ENCODE data around the gene RAMP3.

DNA sequence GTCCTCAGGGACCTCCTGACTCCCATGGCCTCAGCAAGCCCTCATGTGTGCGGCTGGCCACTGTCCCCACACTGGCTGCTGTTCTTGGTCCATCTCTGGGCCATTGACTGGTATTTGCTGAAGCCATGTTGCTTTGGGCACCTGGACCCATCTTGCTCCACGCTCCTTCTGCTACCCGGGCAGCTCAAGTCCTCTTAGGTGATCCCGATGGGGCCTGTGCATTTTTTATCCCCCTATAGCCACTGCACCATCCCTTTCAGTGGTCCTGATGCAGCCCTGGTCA, 16.7 kb downstream of the RAMP3 start:
- no peak for TF ChIP-seq POLR2A (IDR thresholded peaks at IDR 0.05; ENCODE audit: low read depth, low read length)
- no peak for TF ChIP-seq CTCF (IDR thresholded peaks at IDR 0.05 in 2 of 3, conservative IDR thresholded peaks at IDR 0.05 in 1 of 3; ENCODE audit: control insufficient read depth in 2 of 3, extremely low read depth in 1 of 3, insufficient read depth in 1 of 3, low read depth in 3 of 3, low read length in 3 of 3)

Data from GM12878 (cell line).